Trophoblast cell (in vitro differentiated cells and primary cell): ENCODE measurements around the gene ZNF423.

Experiments
- DNase-seq, 2 donors: peaks; one replicate each; pipeline ENCODE4 v3.0.0-alpha.2; 2016
- H2AFZ ChIP-seq: 2 replicates; pipeline ENCODE4 v1.6.1; 2013; ENCODE audit warnings: low read length, moderate library complexity, mild to moderate bottlenecking; ENCODE audit not compliant: insufficient read depth, poor library complexity
- H2AK5ac ChIP-seq: 2 replicates; pipeline ENCODE4 v1.6.1; 2013; ENCODE audit warnings: mild to moderate bottlenecking, low read length
- H2BK120ac ChIP-seq: 2 replicates; pipeline ENCODE4 v1.6.1; 2013; ENCODE audit warnings: low read length, mild to moderate bottlenecking, moderate library complexity; ENCODE audit not compliant: insufficient read depth, poor library complexity
- H2BK12ac ChIP-seq: 2 replicates; pipeline ENCODE4 v1.6.1; 2013; ENCODE audit warnings: mild to moderate bottlenecking, low read length, moderate library complexity
- H2BK5ac ChIP-seq: 2 replicates; pipeline ENCODE4 v1.6.1; 2013; ENCODE audit warnings: low read length, low read depth, moderate library complexity, mild to moderate bottlenecking; ENCODE audit not compliant: poor library complexity
- H3K14ac ChIP-seq: 2 replicates; pipeline ENCODE4 v1.6.1; 2013; ENCODE audit warnings: mild to moderate bottlenecking, low read length
- H3K18ac ChIP-seq: 2 replicates; pipeline ENCODE4 v1.6.1; 2013; ENCODE audit warnings: mild to moderate bottlenecking, low read length
- H3K23ac ChIP-seq: 2 replicates; pipeline ENCODE4 v1.6.1; 2013; ENCODE audit warnings: low read length
- H3K27ac ChIP-seq: 2 replicates; pipeline ENCODE4 v1.5.1; 2013; ENCODE audit warnings: low read depth, mild to moderate bottlenecking, inconsistent platforms, low read length, moderate library complexity
- H3K27me3 ChIP-seq: 2 replicates; pipeline ENCODE4 v1.6.1; 2013; ENCODE audit warnings: inconsistent platforms, mild to moderate bottlenecking, low read length, moderate library complexity; ENCODE audit not compliant: insufficient read depth
- H3K36me3 ChIP-seq, 2 experiments: 1 replicate in 1 of 2; 2 replicates in 1 of 2; pipeline ENCODE4 v1.6.1; 2013; ENCODE audit warnings: low read length in 2 of 2, mild to moderate bottlenecking in 2 of 2, moderate library complexity in 1 of 2; ENCODE audit not compliant: insufficient read depth in 2 of 2, control insufficient read depth in 1 of 2
- H3K4ac ChIP-seq: 2 replicates; pipeline ENCODE4 v1.6.1; 2013; ENCODE audit warnings: low read depth, mild to moderate bottlenecking, low read length, moderate library complexity
- H3K4me1 ChIP-seq, 2 experiments: 1 replicate in 1 of 2; 2 replicates in 1 of 2; pipeline ENCODE4 v1.6.1; 2013; ENCODE audit warnings: low read length in 2 of 2, mild to moderate bottlenecking in 2 of 2, moderate library complexity in 1 of 2; ENCODE audit not compliant: insufficient read depth in 2 of 2, control insufficient read depth in 1 of 2
- H3K4me2 ChIP-seq: 2 replicates; pipeline ENCODE4 v1.6.1; 2013; ENCODE audit warnings: inconsistent platforms, mild to moderate bottlenecking, low read length, moderate library complexity
- H3K4me3 ChIP-seq: 2 replicates; pipeline ENCODE4 v1.5.1; 2013; ENCODE audit warnings: mild to moderate bottlenecking, low read depth, low read length, inconsistent platforms
- H3K79me1 ChIP-seq: one replicate; pipeline ENCODE4 v1.6.1; 2013; ENCODE audit warnings: low read length
- H3K79me2 ChIP-seq: 2 replicates; pipeline ENCODE4 v1.6.1; 2013; ENCODE audit warnings: low read length, mild to moderate bottlenecking; ENCODE audit not compliant: control insufficient read depth, insufficient read depth, poor library complexity
- H3K9ac ChIP-seq: 2 replicates; pipeline ENCODE4 v1.6.1; 2013; ENCODE audit warnings: mild to moderate bottlenecking, low read length
- H3K9me3 ChIP-seq: 2 replicates; pipeline ENCODE4 v1.6.1; 2013; ENCODE audit warnings: low read depth, mild to moderate bottlenecking, control low read depth, inconsistent platforms, low read length; ENCODE audit not compliant: insufficient read depth
- H4K12ac ChIP-seq: 2 replicates; pipeline ENCODE4 v1.6.1; 2013; ENCODE audit warnings: low read depth, mild to moderate bottlenecking, low read length, moderate library complexity
- H4K8ac ChIP-seq: 2 replicates; pipeline ENCODE4 v1.6.1; 2013; ENCODE audit warnings: low read depth, mild to moderate bottlenecking, low read length, moderate library complexity
- H4K91ac ChIP-seq: one replicate; pipeline ENCODE4 v1.6.1; 2013; ENCODE audit warnings: low read depth, mild to moderate bottlenecking, low read length, moderate library complexity
- WGBS: extraction: QIAGEN DNeasy Blood & Tissue Kit; methylation state at CpG from one replicate; pipeline ENCODE4 v1.1.7; 2013; ENCODE audit warnings: missing lambda C conversion rate; ENCODE audit not compliant: insufficient read length, insufficient coverage; ENCODE audit errors: extremely low coverage; 5-methylcytosine and 5-hydroxymethylcytosine counted together

Gene ZNF423

GRCh38 chr16:49504023-49504364 lies 351.9 kb downstream of the ZNF423 start:
- no peaks in the 10 kb centered on the region for H3K36me3 ChIP-seq
- no peak overlapping the region for H3K18ac ChIP-seq
- no peak overlapping the region for H3K4me3 ChIP-seq
- no peak overlapping the region for H4K91ac ChIP-seq
- no peak overlapping the region for H3K27ac ChIP-seq
- H3K4me1 ChIP-seq, result no peaks in the 10 kb centered on the region
- no peak overlapping the region for H2AFZ ChIP-seq
- H3K4ac ChIP-seq, result no peak overlapping the region
- H2AK5ac ChIP-seq, result no peak overlapping the region
- H4K8ac ChIP-seq, result no peak overlapping the region
- H2BK12ac ChIP-seq, result no peak overlapping the region
- H3K9ac ChIP-seq, result no peak overlapping the region
- peaks cover 2% of the 10 kb centered on the region for H3K9me3 ChIP-seq
- no peak overlapping the region for H3K4me2 ChIP-seq
- DNase-seq, result no peak
- no CpG with 5 or more reads among the region's 2 CpGs for WGBS
- H2BK5ac ChIP-seq, result no peak overlapping the region
- H3K79me2 ChIP-seq, result no peaks in the 10 kb centered on the region
- H3K23ac ChIP-seq, result no peak overlapping the region
- H3K27me3 ChIP-seq, result no peaks in the 10 kb centered on the region
- no peaks in the 10 kb centered on the region for H3K79me1 ChIP-seq
- H4K12ac ChIP-seq, result no peak overlapping the region
- H3K14ac ChIP-seq, result no peak overlapping the region
- no peak overlapping the region for H2BK120ac ChIP-seq

- no peak overlapping the region for H4K12ac ChIP-seq
Observed at GRCh38 chr16:49503256-49504022, 352.5 kb downstream of the ZNF423 start.

DNA sequence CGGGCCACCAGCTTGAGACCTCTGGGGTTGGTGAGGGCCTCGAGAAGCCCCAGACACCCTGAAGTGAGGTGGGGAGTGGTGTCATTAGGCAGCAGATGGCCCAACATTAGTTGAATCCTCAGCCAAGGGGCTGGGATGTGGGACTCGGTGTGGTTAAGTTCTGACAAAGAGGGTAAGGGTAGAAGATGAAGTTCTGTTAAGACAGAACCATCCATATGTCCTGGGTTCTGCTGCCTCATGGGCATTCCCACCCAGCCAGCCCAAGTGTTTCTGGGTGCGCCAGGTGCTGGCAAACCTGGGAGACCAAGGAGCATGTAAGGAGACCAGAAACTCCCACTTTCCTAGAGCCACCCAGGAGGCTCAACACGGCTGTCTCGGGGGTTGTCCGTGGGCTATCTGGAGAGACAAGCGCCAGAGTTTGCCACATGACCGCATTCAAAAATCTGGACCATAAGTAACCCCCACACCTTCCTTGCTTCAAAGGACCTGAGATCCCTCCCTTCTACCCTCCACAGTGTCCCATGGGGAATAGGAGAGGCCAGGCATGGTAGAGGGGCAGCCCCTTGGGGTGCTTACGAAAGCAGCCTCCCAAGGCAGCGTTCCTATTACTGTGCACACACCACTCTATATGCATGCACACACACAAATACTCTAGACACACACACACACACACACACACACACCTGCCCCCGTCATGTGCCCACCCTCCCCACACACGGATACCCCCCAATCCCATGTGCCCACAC lies 353.6 kb downstream of the ZNF423 start:
- no peak overlapping the region for H2BK120ac ChIP-seq
- H4K12ac ChIP-seq, result no peak overlapping the region
- H3K4me1 ChIP-seq, result no peaks in the 10 kb centered on the region
- peaks cover 2% of the 10 kb centered on the region for H3K9me3 ChIP-seq
- no peak overlapping the region for H2AFZ ChIP-seq
- no peak overlapping the region for H2BK5ac ChIP-seq
- no peak overlapping the region for H3K9ac ChIP-seq
- no peak overlapping the region for H3K23ac ChIP-seq
- H3K14ac ChIP-seq, result no peak overlapping the region
- no peak overlapping the region for H3K4me3 ChIP-seq
- H4K91ac ChIP-seq, result no peak overlapping the region
- H2AK5ac ChIP-seq, result no peak overlapping the region
- no CpG with 5 or more reads among the region's 13 CpGs for WGBS
- H3K36me3 ChIP-seq, result no peaks in the 10 kb centered on the region
- DNase-seq, result no peak
- H3K27ac ChIP-seq, result no peak overlapping the region
- no peak overlapping the region for H3K18ac ChIP-seq
- H3K79me2 ChIP-seq, result no peaks in the 10 kb centered on the region
- no peaks in the 10 kb centered on the region for H3K79me1 ChIP-seq
- no peak overlapping the region for H3K4ac ChIP-seq
- H4K8ac ChIP-seq, result no peak overlapping the region
- H3K4me2 ChIP-seq, result no peak overlapping the region
- no peak overlapping the region for H2BK12ac ChIP-seq
- H3K27me3 ChIP-seq, result no peaks in the 10 kb centered on the region

More at GRCh38 chr16:49503256-49504022, 352.5 kb downstream of the ZNF423 start:
- Histone ChIP-seq H3K4me1 (no peaks in the 10 kb centered on the region), H3K4me2 (no peak overlapping the region), H3K79me1 (no peaks in the 10 kb centered on the region), H3K27ac (no peak overlapping the region), H4K8ac (no peak overlapping the region), H2AK5ac (no peak overlapping the region), H3K4ac (no peak overlapping the region), H3K79me2 (no peaks in the 10 kb centered on the region), H3K36me3 (no peaks in the 10 kb centered on the region), H3K23ac (no peak overlapping the region), H4K91ac (no peak overlapping the region), H2AFZ (no peak overlapping the region), H2BK5ac (no peak overlapping the region), H2BK120ac (no peak overlapping the region), H3K9ac (no peak overlapping the region), H3K9me3 (peaks cover 3% of the 10 kb centered on the region), H3K27me3 (no peaks in the 10 kb centered on the region), H3K18ac (no peak overlapping the region), H3K14ac (no peak overlapping the region), H3K4me3 (no peak overlapping the region), H2BK12ac (no peak overlapping the region)
- no peak for DNase-seq
- no CpG with 5 or more reads among the region's 17 CpGs for WGBS

DNA sequence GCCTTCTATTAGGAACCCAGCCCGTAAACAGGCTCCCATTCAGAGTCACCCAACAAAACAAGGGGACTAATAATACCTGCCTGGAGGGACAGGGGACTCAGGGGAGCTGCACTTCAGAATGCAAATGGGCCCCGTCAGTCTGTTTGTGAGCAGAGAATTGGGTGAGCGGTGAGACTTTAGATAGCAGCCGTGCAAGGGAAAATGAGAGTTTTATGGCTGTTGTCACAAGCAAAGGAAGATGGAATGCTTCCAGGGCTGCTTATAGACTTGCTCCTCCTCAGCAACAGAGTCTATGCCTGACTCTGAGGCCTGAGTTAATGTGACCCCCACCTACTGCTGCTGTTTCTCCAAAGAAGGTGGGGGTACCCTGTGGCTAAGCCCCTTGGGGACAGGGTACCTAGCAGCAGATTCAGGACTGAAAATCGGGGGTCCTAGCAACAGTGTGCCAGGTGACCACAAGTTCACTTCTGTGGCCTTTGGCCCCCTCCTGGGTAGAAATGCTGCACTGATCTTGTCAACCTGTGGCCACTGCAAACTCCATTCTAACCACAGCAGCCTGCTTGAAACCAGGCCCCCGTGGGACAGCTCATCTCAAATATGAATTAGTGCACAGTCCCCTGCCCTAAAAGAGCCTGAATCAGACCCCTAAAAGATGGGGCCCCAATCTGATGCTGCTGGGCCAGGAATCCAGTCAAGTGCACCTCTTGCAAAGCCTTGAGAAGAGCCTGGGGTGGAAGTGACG lies 355.9 kb downstream of the ZNF423 start:
- Histone ChIP-seq H4K8ac (no peak overlapping the region), H3K4me1 (no peaks in the 10 kb centered on the region), H2BK120ac (no peak overlapping the region), H3K27ac (no peak overlapping the region), H2AFZ (no peak overlapping the region), H3K4ac (no peak overlapping the region), H3K4me2 (no peak overlapping the region), H2BK5ac (no peak overlapping the region), H3K9ac (no peak overlapping the region), H3K9me3 (peaks cover 3% of the 10 kb centered on the region), H3K4me3 (no peak overlapping the region), H2AK5ac (no peak overlapping the region), H3K36me3 (no peaks in the 10 kb centered on the region), H3K79me2 (no peaks in the 10 kb centered on the region), H2BK12ac (no peak overlapping the region), H3K79me1 (no peaks in the 10 kb centered on the region), H3K18ac (no peak overlapping the region), H4K12ac (no peak overlapping the region), H3K14ac (no peak overlapping the region), H4K91ac (no peak overlapping the region), H3K27me3 (no peaks in the 10 kb centered on the region), H3K23ac (no peak overlapping the region)
- WGBS, result no CpG with 5 or more reads among the region's 7 CpGs
- DNase-seq, result no peak
